SK-N-SH (cell line): ENCODE results near the gene GON7. TPM values are rescaled to one million over a fixed set of nuclear protein-coding genes. Genes with fewer than 3 reads are reported as not detected.

Experiments used
- CTCF ChIA-PET: fragments of 300-600, 350-600 bp; formaldehyde crosslinking; extraction: SDS; loops from one replicate; lab custom pipeline; 2021; lab: Yijun Ruan, JAX
- POLR2A ChIA-PET: fragments of 350-600 bp; sonication (Branson Sonifier 250); formaldehyde crosslinking; extraction: SDS; loops from one replicate; lab custom pipeline; 2020; ENCODE audit warnings: antibody characterized with exemption, inconsistent platforms; lab: Yijun Ruan, JAX
- DNase-seq: peaks from one replicate; pipeline ENCODE4 v3.0.0; 2012
- H2AFZ ChIP-seq: fragments of 200-600 bp; sonication (generic); 2 replicates; pipeline ENCODE4 v1.8.1; 2016; ENCODE audit warnings: antibody characterized with exemption, mild to moderate bottlenecking, low read depth
- H3F3A ChIP-seq: fragments of 200-600 bp; sonication (generic); replicated peaks from 2 replicates; pipeline ENCODE3; 2016; ENCODE audit warnings: antibody characterized with exemption, mild to moderate bottlenecking; ENCODE audit not compliant: insufficient read depth
- H3K27ac ChIP-seq, 2 experiments: fragments of 200-500 bp in 1 of 2; fragments of 200-600 bp in 1 of 2; sonication (Bioruptor generic) in 1 of 2; sonication (generic), shearing (Covaris generic) in 1 of 2; 2 replicates each; pipeline versions ENCODE4 v1.5.1 to v1.6.1; 2014 to 2016; ENCODE audit warnings: low read depth in 2 of 2, inconsistent platforms in 1 of 2, low read length in 1 of 2, mild to moderate bottlenecking in 1 of 2, mixed read lengths in 1 of 2
- H3K27me3 ChIP-seq: fragments of 200-600 bp; sonication (generic), shearing (Covaris generic); 2 replicates; pipeline ENCODE4 v1.6.1; 2016; ENCODE audit warnings: mixed run types; ENCODE audit not compliant: insufficient read depth
- H3K36me3 ChIP-seq, 2 experiments: fragments of 200-500 bp in 1 of 2; fragments of 200-600 bp in 1 of 2; sonication (Bioruptor generic) in 1 of 2; sonication (generic) in 1 of 2; replicated peaks in 1 of 2; 2 replicates each; pipeline versions ENCODE3 to v1.5.1; 2014 to 2016; ENCODE audit warnings: low read length in 1 of 2, mild to moderate bottlenecking in 1 of 2; ENCODE audit not compliant: insufficient read depth in 2 of 2, control insufficient read depth in 1 of 2
- H3K4me1 ChIP-seq, 2 experiments: fragments of 200-500 bp in 1 of 2; fragments of 200-600 bp in 1 of 2; sonication (Bioruptor generic) in 1 of 2; sonication (generic), shearing (Covaris generic) in 1 of 2; 2 replicates each; pipeline versions ENCODE4 v1.5.1 to v1.6.1; 2014 to 2016; ENCODE audit warnings: low read depth in 1 of 2, low read length in 1 of 2, mixed run types in 1 of 2; ENCODE audit not compliant: insufficient read depth in 2 of 2, control insufficient read depth in 1 of 2
- H3K4me2 ChIP-seq: fragments of 200-600 bp; sonication (generic), shearing (Covaris generic); 2 replicates; pipeline ENCODE4 v1.6.1; 2017; ENCODE audit warnings: mixed run types
- H3K4me3 ChIP-seq, 2 experiments: fragments of 200-500 bp in 1 of 2; fragments of 200-600 bp in 1 of 2; sonication (Bioruptor generic) in 1 of 2; sonication (generic), shearing (Covaris generic) in 1 of 2; 2 replicates each; pipeline versions ENCODE4 v1.5.1 to v1.8.1; 2014 to 2016; ENCODE audit warnings: low read depth in 2 of 2, inconsistent platforms in 1 of 2, low read length in 1 of 2, mild to moderate bottlenecking in 1 of 2, mixed read lengths in 1 of 2, moderate library complexity in 1 of 2
- H3K79me2 ChIP-seq: fragments of 200-600 bp; sonication (generic); 2 replicates; pipeline ENCODE4 v1.8.1; 2017; ENCODE audit warnings: mild to moderate bottlenecking; ENCODE audit not compliant: insufficient read depth
- H3K9ac ChIP-seq: fragments of 200-600 bp; sonication (generic); 2 replicates; pipeline ENCODE4 v1.6.1; 2017; ENCODE audit warnings: mixed run types
- H3K9me2 ChIP-seq: fragments of 200-600 bp; sonication (generic); 2 replicates; pipeline ENCODE4 v1.6.1; 2017; ENCODE audit warnings: mixed run types
- H3K9me3 ChIP-seq: fragments of 200-600 bp; sonication (generic); 2 replicates; pipeline ENCODE4 v1.6.1; 2017; ENCODE audit warnings: mixed run types, mild to moderate bottlenecking, moderate library complexity
- H4K20me1 ChIP-seq: fragments of 200-600 bp; sonication (generic); 2 replicates; pipeline ENCODE4 v1.6.1; 2017; ENCODE audit warnings: mild to moderate bottlenecking, mixed run types; ENCODE audit not compliant: insufficient read depth
- CHD2 ChIP-seq: fragments of 150-350 bp; IDR thresholded peaks from 2 replicates; pipeline ENCODE4 v1.6.1; 2018; ENCODE audit warnings: low read length; ENCODE audit not compliant: partially characterized antibody
- CTCF ChIP-seq: fragments of 200-600 bp; sonication (generic); IDR thresholded peaks from 2 replicates; pipeline ENCODE4 v1.6.1; 2017; ENCODE audit warnings: antibody characterized with exemption, mild to moderate bottlenecking, moderate library complexity
- ELF1 ChIP-seq: IDR thresholded peaks from 2 replicates; pipeline ENCODE4 v1.4.0; 2012
- EP300 ChIP-seq, 2 experiments: IDR thresholded peaks; 2 replicates each; pipeline versions ENCODE4 v1.4.0 to v1.6.1; 2012; ENCODE audit warnings: borderline replicate concordance in 1 of 2, low read depth in 1 of 2, low read length in 1 of 2
- FOXJ3 ChIP-seq: sonication (generic); formaldehyde crosslinking; IDR thresholded peaks from 2 replicates; pipeline ENCODE4 v1.5.1; 2020; ENCODE audit warnings: mild to moderate bottlenecking, missing genetic modification reagents
- FOXM1 ChIP-seq: IDR thresholded peaks from 2 replicates; pipeline ENCODE4 v1.4.0; 2012; ENCODE audit warnings: low read depth, mild to moderate bottlenecking
- GABPA ChIP-seq: IDR thresholded peaks from 2 replicates; pipeline ENCODE4 v1.4.0; 2012; ENCODE audit warnings: low read depth, mild to moderate bottlenecking
- IRF3 ChIP-seq: fragments of 150-350 bp; IDR thresholded peaks from 2 replicates; pipeline ENCODE4 v1.6.1; 2016; ENCODE audit warnings: mild to moderate bottlenecking, low read depth, low read length
- NFIC ChIP-seq: IDR thresholded peaks from 2 replicates; pipeline ENCODE4 v1.4.0; 2012; ENCODE audit warnings: borderline replicate concordance
- NRF1 ChIP-seq: IDR thresholded peaks from 2 replicates; pipeline ENCODE4 v1.6.1; 2012; ENCODE audit warnings: low read depth, mild to moderate bottlenecking, low read length
- POLR2AphosphoS5 ChIP-seq: IDR thresholded peaks from 2 replicates; pipeline ENCODE4 v1.6.1; 2012; ENCODE audit warnings: low read depth, low read length
- RAD21 ChIP-seq: IDR thresholded peaks from 2 replicates; pipeline ENCODE4 v1.6.1; 2012; ENCODE audit warnings: mild to moderate bottlenecking, low read length
- RCOR1 ChIP-seq: fragments of 150-350 bp; IDR thresholded peaks from 2 replicates; pipeline ENCODE4 v1.6.1; 2017; ENCODE audit warnings: antibody characterized with exemption, low read length
- RFX5 ChIP-seq: IDR thresholded peaks from 2 replicates; pipeline ENCODE4 v1.6.1; 2012; ENCODE audit warnings: mild to moderate bottlenecking, improper control_type of control experiment, low read length
- SMC3 ChIP-seq: IDR thresholded peaks from 2 replicates; pipeline ENCODE4 v1.6.1; 2012; ENCODE audit warnings: low read depth, low read length, improper control_type of control experiment
- TEAD4 ChIP-seq: IDR thresholded peaks from 2 replicates; pipeline ENCODE4 v1.4.0; 2012; ENCODE audit warnings: mild to moderate bottlenecking, borderline replicate concordance; ENCODE audit not compliant: insufficient read depth
- YY1 ChIP-seq: IDR thresholded peaks from 2 replicates; pipeline ENCODE4 v1.4.0; 2012; ENCODE audit warnings: low read depth, mild to moderate bottlenecking
- WGBS: methylation state at CpG from one replicate; pipeline ENCODE4 v1.1.6; 2017; ENCODE audit warnings: low lambda C conversion rate; 5-methylcytosine and 5-hydroxymethylcytosine counted together
- polyA plus RNA-seq, 3 experiments: library from polyadenylated mRNA; depleted of rRNA; stranded (reverse); fragments of >200 nt; gene quantifications; 2 replicates each; pipeline ENCODE4 v1.2.3, GENCODE V29; 2012
- TF ChIP-seq, protein P1 (sequence below): IDR thresholded peaks from 2 replicates; pipeline ENCODE4; 2012

Gene GON7
- polyA plus RNA-seq, 1 of the 3 experiments (the other 2 are of a cell fraction) = 14.8 TPM

DNA sequence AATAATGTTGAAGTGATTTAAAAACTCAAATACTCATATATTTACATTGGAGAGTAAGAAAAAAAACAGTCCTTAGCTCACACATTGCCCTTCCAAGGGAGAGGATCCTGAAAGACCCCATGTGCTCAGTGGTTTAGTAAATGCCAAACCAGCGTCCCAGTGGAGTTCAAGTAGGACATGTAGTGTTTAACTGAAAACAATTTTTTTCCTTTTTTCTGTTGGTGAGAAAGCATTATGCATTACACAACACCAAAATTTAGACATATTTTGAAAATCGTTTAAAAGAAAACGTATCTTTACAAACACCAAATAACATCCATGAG, 33.8 kb upstream of the GON7 start:
- WGBS = 84% methylated on average over 3 of the region's 3 CpGs
- no peak overlapping the region for H3K4me2 ChIP-seq
- POLR2A ChIA-PET = no interaction called here

More for the DNA sequence above, 33.8 kb upstream of the GON7 start:
- Histone ChIP-seq H3K4me1 (no peaks in the 10 kb centered on the region; a peak in 1 of 4 replicates), H3K79me2 (no peaks in the 10 kb centered on the region), H2AFZ (no peak overlapping the region), H3K9me3 (no peaks in the 10 kb centered on the region), H3F3A (peaks cover 3% of the 10 kb centered on the region), H3K9ac (no peak overlapping the region), H3K27ac (peak overlapping the region in 1 of 2 experiments; percentile 20; a peak in 1 of 4 replicates), H3K9me2 (no peaks in the 10 kb centered on the region), H3K27me3 (no peaks in the 10 kb centered on the region), H3K4me3 (no peak overlapping the region), H3K36me3 (peaks cover 30 to 38% of the 10 kb centered on the region in 2 experiments), H4K20me1 (no peaks in the 10 kb centered on the region)
- CTCF ChIA-PET = interaction anchor here (0.8 to 2.5 kb wide), 2 partner anchors 9 to 69 kb away, joined by 3 to 7 read pairs; no protein-coding TSS in a partner anchor
- DNase-seq = no peak
- no peak for TF ChIP-seq SMC3
- no peak for TF ChIP-seq CHD2
- no peak for TF ChIP-seq FOXJ3 (CRISPR knock-in tag)
- no peak for TF ChIP-seq ELF1
- no peak for TF ChIP-seq POLR2AphosphoS5
- TF ChIP-seq YY1 = no peak
- TF ChIP-seq FOXM1 = no peak
- TF ChIP-seq RAD21 = no peak
- no peak for TF ChIP-seq RFX5
- no peak for TF ChIP-seq CTCF
- no peak for TF ChIP-seq RCOR1
- no peak for TF ChIP-seq NRF1
- no peak for TF ChIP-seq IRF3
- TF ChIP-seq EP300 (IDR thresholded peaks at IDR 0.05; ENCODE audit: borderline replicate concordance in 1 of 2, low read depth in 1 of 2, low read length in 1 of 2) = no peak
- no peak for TF ChIP-seq TEAD4
- no peak for TF ChIP-seq NFIC
- no peak for TF ChIP-seq GABPA
- TF ChIP-seq, protein P1, sequence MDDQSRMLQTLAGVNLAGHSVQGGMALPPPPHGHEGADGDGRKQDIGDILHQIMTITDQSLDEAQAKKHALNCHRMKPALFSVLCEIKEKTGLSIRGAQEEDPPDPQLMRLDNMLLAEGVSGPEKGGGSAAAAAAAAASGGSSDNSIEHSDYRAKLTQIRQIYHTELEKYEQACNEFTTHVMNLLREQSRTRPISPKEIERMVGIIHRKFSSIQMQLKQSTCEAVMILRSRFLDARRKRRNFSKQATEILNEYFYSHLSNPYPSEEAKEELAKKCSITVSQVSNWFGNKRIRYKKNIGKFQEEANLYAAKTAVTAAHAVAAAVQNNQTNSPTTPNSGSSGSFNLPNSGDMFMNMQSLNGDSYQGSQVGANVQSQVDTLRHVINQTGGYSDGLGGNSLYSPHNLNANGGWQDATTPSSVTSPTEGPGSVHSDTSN = no peak
